Caco-2 (cell line): Measurements from ENCODE around the gene LRRC9. TPM values are rescaled to one million over a fixed set of nuclear protein-coding genes. Genes with fewer than 3 reads are reported as not detected.

Source experiments
- BruUV-seq: library from RNA; stranded (reverse); fragments of 400-500 nt; replicated peaks from 2 replicates; lab custom pipeline; 2021; lab: Mats Ljungman, UMichigan
- CTCF ChIA-PET: fragments of 300-600 bp; sonication (Branson Sonifier 250); formaldehyde crosslinking; loops from one replicate; lab custom pipeline; 2022; ENCODE audit warnings: antibody characterized with exemption; lab: Charles Lee
- POLR2A ChIA-PET: fragments of 300-600 bp; sonication (Branson Sonifier 250); formaldehyde crosslinking; loops from one replicate; lab custom pipeline; 2022; ENCODE audit warnings: antibody characterized with exemption; lab: Charles Lee
- DNase-seq, 2 experiments: peaks; one replicate each; pipeline versions ENCODE4 v3.0.0 to v3.0.0-alpha.2; 2020 to 2022
- H3K27me3 ChIP-seq: replicated peaks from 2 replicates; pipeline ENCODE4 v1.6.0; 2011; ENCODE audit warnings: low read length; ENCODE audit not compliant: control insufficient read depth, insufficient read depth
- H3K36me3 ChIP-seq: 2 replicates; pipeline ENCODE4 v1.5.1; 2011; ENCODE audit warnings: low read length; ENCODE audit not compliant: control insufficient read depth, insufficient read depth
- H3K4me1 ChIP-seq: fragments of 250-450 bp; sonication (Bioruptor Pico); 2 replicates; pipeline ENCODE4 v1.5.1; 2020; ENCODE audit warnings: mild to moderate bottlenecking
- H3K4me3 ChIP-seq: 2 replicates; pipeline ENCODE4 v1.5.1; 2011; ENCODE audit warnings: low read depth, mild to moderate bottlenecking, control low read depth, low read length
- H3K9me3 ChIP-seq: fragments of 250-450 bp; sonication (Bioruptor Pico); 2 replicates; pipeline ENCODE4 v1.5.1; 2020; ENCODE audit warnings: mild to moderate bottlenecking, moderate library complexity
- H3K27ac Mint-ChIP-seq: one replicate; pipeline ENCODE4 v1.8.0; 2022; ENCODE audit warnings: mixed read lengths; ENCODE audit not compliant: unreplicated experiment
- H3K27me3 Mint-ChIP-seq: one replicate; pipeline ENCODE4 v1.8.0; 2022; ENCODE audit warnings: mixed read lengths; ENCODE audit not compliant: insufficient read depth, unreplicated experiment
- H3K36me3 Mint-ChIP-seq: one replicate; pipeline ENCODE4 v1.8.0; 2022; ENCODE audit warnings: mild to moderate bottlenecking, mixed read lengths; ENCODE audit not compliant: insufficient read depth, unreplicated experiment
- H3K4me1 Mint-ChIP-seq: one replicate; pipeline ENCODE4 v1.8.0; 2022; ENCODE audit warnings: low read depth, mixed read lengths; ENCODE audit not compliant: unreplicated experiment
- H3K4me3 Mint-ChIP-seq: one replicate; pipeline ENCODE4 v1.8.0; 2022; ENCODE audit warnings: mild to moderate bottlenecking, moderate library complexity, mixed read lengths; ENCODE audit not compliant: unreplicated experiment
- H3K9me3 Mint-ChIP-seq: one replicate; pipeline ENCODE4 v1.8.0; 2022; ENCODE audit warnings: mixed read lengths; ENCODE audit not compliant: unreplicated experiment
- CTCF ChIP-seq, 2 experiments: fragments of 200-600 bp in 1 of 2; IDR thresholded peaks; 1 replicate in 1 of 2; 2 replicates in 1 of 2; pipeline versions ENCODE4 v1.5.1 to v1.8.0; 2011 to 2022; ENCODE audit warnings: antibody characterized with exemption in 1 of 2, control low read depth in 1 of 2, inconsistent platforms in 1 of 2, low read depth in 1 of 2, low read length in 1 of 2, mild to moderate bottlenecking in 1 of 2, moderate library complexity in 1 of 2; ENCODE audit not compliant: insufficient read depth in 1 of 2, severe bottlenecking in 1 of 2, unreplicated experiment in 1 of 2
- intact Hi-C: fragments of 100-400 bp; cut with micrococcal nuclease; formaldehyde crosslinking; loops from one replicate; pipeline ENCODE4 v1.10.0; 2022; ENCODE audit not compliant: unreplicated experiment
- total RNA-seq: library from RNA; stranded (reverse); gene quantifications from 2 replicates; pipeline ENCODE4 v1.2.3, GENCODE V29; 2022

Gene LRRC9
- total RNA-seq, 1 experiment from 2014 or later: 1.2 TPM

- POLR2A ChIA-PET: no interaction called here
- H3K27me3 Mint-ChIP-seq: no peaks in the 10 kb centered on the region
- H3K27me3 ChIP-seq: no peaks in the 10 kb centered on the region
- no peak for TF ChIP-seq CTCF (IDR thresholded peaks at IDR 0.05; ENCODE audit: insufficient read depth in 1 of 2, low read depth in 1 of 2, low read length in 1 of 2, severe bottlenecking in 1 of 2, unreplicated experiment in 1 of 2)
- H3K36me3 ChIP-seq: no peaks in the 10 kb centered on the region
- H3K9me3 ChIP-seq: no peaks in the 10 kb centered on the region
- peaks cover 3% of the 10 kb centered on the region for H3K4me1 ChIP-seq
- DNase-seq: no peak
- no peaks in the 10 kb centered on the region for H3K9me3 Mint-ChIP-seq
- H3K4me3 Mint-ChIP-seq: no peak overlapping the region
- H3K27ac Mint-ChIP-seq: no peak overlapping the region
- H3K36me3 Mint-ChIP-seq: no peaks in the 10 kb centered on the region
- no TSS peak for BruUV-seq
- CTCF ChIA-PET: no interaction called here
- H3K4me3 ChIP-seq: no peak overlapping the region
- H3K4me1 Mint-ChIP-seq: no peaks in the 10 kb centered on the region
- intact Hi-C loops: no loop called here
These were observed 5.9 kb downstream of the LRRC9 start for GRCh38 chr14:59925797-59926196.

GRCh38 chr14:59926534-59926933 lies 6.6 kb downstream of the LRRC9 start:
- no peak for DNase-seq
- TF ChIP-seq CTCF (IDR thresholded peaks at IDR 0.05; ENCODE audit: insufficient read depth in 1 of 2, low read depth in 1 of 2, low read length in 1 of 2, severe bottlenecking in 1 of 2, unreplicated experiment in 1 of 2): no peak
- H3K4me3 Mint-ChIP-seq: no peak overlapping the region
- Histone ChIP-seq H3K4me1 (no peaks in the 10 kb centered on the region), H3K9me3 (no peaks in the 10 kb centered on the region), H3K4me3 (no peak overlapping the region), H3K27me3 (no peaks in the 10 kb centered on the region), H3K36me3 (no peaks in the 10 kb centered on the region)
- POLR2A ChIA-PET: no interaction called here
- H3K9me3 Mint-ChIP-seq: no peaks in the 10 kb centered on the region
- no peaks in the 10 kb centered on the region for H3K36me3 Mint-ChIP-seq
- H3K27ac Mint-ChIP-seq: no peak overlapping the region
- H3K4me1 Mint-ChIP-seq: no peaks in the 10 kb centered on the region
- CTCF ChIA-PET: no interaction called here
- no TSS peak for BruUV-seq
- no peaks in the 10 kb centered on the region for H3K27me3 Mint-ChIP-seq
- intact Hi-C loops: no loop called here

GRCh38 chr14:59931237-59931636 lies 11.3 kb downstream of the LRRC9 start:
- ChIA-PET POLR2A (no interaction called here), CTCF (no interaction called here)
- Histone ChIP-seq H3K27me3 (no peaks in the 10 kb centered on the region), H3K36me3 (no peaks in the 10 kb centered on the region), H3K9me3 (no peaks in the 10 kb centered on the region), H3K4me3 (no peak overlapping the region), H3K4me1 (no peaks in the 10 kb centered on the region)
- Mint-ChIP-seq H3K9me3 (no peaks in the 10 kb centered on the region), H3K36me3 (no peaks in the 10 kb centered on the region), H3K4me1 (no peaks in the 10 kb centered on the region), H3K4me3 (no peak overlapping the region), H3K27me3 (no peaks in the 10 kb centered on the region), H3K27ac (no peak overlapping the region)
- intact Hi-C loops: no loop called here
- no peak for DNase-seq
- no TSS peak for BruUV-seq
- TF ChIP-seq CTCF (IDR thresholded peaks at IDR 0.05; ENCODE audit: insufficient read depth in 1 of 2, low read depth in 1 of 2, low read length in 1 of 2, severe bottlenecking in 1 of 2, unreplicated experiment in 1 of 2): no peak
